ENCODE results near the gene TIMP1.

TIMP1 gene

DNA sequence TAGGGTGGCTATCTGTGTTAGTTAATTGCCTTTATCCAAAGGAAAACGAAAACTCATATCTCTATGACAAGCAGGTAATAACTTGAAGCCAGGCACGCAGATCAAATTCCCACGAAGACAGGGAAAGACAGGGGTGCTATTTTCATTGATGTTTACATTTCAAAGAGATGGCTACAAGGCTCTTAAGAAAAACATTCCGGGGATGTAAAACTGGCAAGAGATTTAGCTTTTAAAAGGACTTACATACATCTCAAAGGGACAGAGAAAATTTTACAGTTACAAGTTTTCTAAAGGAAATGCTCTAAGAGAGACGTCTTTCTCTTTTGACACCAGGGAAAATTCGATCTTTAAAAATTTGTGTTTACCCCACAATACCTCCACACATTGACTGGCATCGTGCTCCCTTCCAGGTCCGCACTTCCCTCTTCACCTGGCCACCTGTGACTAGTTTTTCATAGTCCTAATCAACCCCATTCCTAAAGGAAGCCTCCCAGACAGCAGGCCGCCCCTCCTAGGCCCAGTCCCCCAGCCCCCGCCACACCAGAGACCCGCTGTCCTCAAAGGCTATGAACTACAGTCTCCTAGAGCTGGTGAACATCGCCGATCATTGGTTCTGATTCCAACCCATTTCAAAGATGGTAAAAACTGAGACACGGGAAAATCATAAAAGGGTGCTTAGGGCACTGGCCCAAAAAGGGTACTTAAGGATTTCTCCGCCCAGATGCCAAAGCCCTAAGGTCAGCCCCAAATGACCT lies 21.9 kb upstream of the TIMP1 start:
- peak overlapping the region; percentile 55 for H3K4me3 ChIP-seq (ENCODE audit: low read depth, low read length)
- DNase-seq (ENCODE audit: low read depth): no peak
- TF ChIP-seq, protein P1, sequence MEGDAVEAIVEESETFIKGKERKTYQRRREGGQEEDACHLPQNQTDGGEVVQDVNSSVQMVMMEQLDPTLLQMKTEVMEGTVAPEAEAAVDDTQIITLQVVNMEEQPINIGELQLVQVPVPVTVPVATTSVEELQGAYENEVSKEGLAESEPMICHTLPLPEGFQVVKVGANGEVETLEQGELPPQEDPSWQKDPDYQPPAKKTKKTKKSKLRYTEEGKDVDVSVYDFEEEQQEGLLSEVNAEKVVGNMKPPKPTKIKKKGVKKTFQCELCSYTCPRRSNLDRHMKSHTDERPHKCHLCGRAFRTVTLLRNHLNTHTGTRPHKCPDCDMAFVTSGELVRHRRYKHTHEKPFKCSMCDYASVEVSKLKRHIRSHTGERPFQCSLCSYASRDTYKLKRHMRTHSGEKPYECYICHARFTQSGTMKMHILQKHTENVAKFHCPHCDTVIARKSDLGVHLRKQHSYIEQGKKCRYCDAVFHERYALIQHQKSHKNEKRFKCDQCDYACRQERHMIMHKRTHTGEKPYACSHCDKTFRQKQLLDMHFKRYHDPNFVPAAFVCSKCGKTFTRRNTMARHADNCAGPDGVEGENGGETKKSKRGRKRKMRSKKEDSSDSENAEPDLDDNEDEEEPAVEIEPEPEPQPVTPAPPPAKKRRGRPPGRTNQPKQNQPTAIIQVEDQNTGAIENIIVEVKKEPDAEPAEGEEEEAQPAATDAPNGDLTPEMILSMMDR (IDR thresholded peaks at IDR 0.05; ENCODE audit: insufficient read depth, low read depth, low read length, missing control alignments): no peak

DNA sequence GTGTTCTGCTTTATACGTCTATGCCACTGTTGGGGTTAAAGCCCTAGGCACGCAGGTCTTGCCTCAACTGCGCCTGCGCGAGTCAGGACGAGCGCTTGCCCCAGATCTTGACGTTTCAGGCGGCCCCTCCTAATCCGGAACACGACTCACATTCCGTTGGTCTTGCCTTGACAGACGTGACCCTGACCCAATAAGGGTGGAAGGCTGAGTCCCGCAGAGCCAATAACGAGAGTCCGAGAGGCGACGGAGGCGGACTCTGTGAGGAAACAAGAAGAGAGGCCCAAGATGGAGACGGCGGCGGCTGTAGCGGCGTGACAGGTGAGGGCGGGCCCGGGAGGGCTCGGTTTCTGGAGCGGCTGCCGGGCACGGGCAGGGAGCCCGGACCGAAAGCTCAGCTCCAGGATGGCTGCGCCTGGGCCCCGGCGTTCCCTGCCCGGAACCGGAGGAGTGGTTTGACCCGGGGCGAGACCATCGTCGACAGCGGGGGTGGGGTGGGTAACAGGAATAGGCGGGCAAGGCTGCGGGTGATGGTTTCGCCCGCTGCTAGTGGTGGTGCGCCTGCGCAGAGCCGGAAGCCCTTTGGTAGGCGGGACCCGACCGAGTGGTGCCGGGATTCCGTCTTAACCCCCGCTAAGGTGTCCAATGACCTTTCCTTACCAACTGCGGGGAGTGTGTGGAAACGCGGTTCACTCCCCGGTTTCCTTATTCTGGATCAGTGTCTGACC lies 21.1 kb upstream of the TIMP1 start, which contains the start of gene ARAF:
TSS of gene ARAF (plus strand) at position 272 of the 725 bp plus-strand sequence. CDS start 1,763 bp downstream, outside the sequence.
- TF ChIP-seq, protein P1 (IDR thresholded peaks at IDR 0.05; ENCODE audit: insufficient read depth, low read depth, low read length, missing control alignments): no peak
- DNase-seq (ENCODE audit: low read depth): peak; percentile 99
- peak within 1 kb of the TSS; percentile 90 for H3K4me3 ChIP-seq (ENCODE audit: low read depth, low read length)

DNA sequence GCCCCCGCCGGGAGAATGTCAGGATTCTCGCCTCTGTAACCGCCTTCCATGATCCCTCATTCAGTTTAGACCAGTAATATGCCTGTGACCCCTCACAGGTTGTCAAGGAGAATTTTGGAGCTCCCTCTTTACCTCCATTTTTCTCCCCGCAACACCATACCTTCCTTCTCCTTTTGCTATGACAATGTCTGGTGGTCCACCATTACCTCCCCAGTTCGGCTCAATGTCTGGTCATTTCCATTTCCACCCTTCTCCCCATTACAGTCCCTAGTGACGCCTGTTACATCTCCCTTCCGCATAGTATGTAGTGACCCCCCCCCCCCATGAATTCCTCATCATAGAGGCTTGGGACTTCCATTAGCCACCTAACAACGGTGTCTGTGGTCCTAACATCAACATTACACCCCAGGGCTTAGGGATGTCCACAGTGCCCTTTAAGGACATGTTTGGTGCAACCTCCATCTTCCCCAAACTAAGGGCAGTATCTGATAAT lies 20.5 kb upstream of the TIMP1 start:
- peak overlapping the region; percentile 90 for H3K4me3 ChIP-seq (ENCODE audit: low read depth, low read length)
- DNase-seq (ENCODE audit: low read depth): no peak
- TF ChIP-seq, protein P1 (IDR thresholded peaks at IDR 0.05; ENCODE audit: insufficient read depth, low read depth, low read length, missing control alignments): no peak

DNA sequence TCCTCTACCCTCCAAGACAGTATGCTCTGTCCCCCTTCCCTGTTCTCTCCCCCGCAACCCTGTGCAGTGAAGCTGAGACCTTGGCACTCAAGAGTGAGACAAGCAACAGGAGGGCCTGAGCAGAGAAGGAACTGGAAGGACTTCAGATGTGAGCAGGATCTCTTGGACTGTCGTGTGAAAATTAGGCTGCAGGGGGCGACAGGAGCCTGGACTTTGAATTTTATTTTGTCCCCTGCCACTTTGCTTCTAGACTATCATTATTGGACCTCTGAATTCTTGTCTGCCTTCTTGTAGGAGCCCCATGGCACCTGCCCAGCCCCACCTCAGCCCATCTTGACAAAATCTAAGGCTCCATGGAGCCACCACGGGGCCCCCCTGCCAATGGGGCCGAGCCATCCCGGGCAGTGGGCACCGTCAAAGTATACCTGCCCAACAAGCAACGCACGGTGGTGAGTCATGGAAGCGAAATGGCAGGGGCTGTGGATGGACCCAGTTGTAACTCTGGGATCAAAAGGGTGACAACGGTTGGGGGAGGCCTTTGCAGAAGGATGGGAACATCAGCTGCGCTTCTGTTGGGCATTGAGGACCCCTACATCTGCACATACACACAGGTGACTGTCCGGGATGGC lies 19.5 kb upstream of the TIMP1 start:
- peak; percentile 56 for DNase-seq (ENCODE audit: low read depth)
- TF ChIP-seq, protein P1 (IDR thresholded peaks at IDR 0.05; ENCODE audit: insufficient read depth, low read depth, low read length, missing control alignments): peak; percentile 41
- no peak overlapping the region; the same call in 1 of the 2 replicates for H3K4me3 ChIP-seq (ENCODE audit: low read depth, low read length)

DNA sequence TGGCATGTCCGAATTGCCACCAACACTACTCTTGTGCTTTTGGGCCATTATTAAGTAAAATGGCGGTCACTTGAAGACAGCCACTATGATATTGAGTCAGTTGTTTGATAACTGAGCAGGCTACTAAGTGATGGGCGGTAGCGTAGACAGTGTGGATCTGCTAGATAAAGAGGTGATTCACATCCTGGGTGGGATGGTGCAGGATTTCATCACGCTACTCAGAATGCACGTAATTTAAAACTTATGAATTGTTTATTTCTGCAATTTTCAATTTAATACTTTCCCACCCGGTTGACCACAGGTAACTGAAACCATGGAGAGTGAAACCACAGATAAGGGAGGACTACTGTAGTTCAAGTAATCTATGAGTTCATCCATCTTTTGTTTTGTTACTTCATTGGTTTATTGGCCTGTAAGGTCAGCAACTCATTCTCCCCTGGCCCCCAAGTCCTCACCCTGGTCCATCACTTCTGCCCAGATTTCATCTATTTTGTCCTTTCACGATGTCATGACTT lies 18.4 kb upstream of the TIMP1 start:
- DNase-seq (ENCODE audit: low read depth): no peak
- H3K4me3 ChIP-seq (ENCODE audit: low read depth, low read length): no peak overlapping the region
- TF ChIP-seq, protein P1 (IDR thresholded peaks at IDR 0.05; ENCODE audit: insufficient read depth, low read depth, low read length, missing control alignments): no peak

DNA sequence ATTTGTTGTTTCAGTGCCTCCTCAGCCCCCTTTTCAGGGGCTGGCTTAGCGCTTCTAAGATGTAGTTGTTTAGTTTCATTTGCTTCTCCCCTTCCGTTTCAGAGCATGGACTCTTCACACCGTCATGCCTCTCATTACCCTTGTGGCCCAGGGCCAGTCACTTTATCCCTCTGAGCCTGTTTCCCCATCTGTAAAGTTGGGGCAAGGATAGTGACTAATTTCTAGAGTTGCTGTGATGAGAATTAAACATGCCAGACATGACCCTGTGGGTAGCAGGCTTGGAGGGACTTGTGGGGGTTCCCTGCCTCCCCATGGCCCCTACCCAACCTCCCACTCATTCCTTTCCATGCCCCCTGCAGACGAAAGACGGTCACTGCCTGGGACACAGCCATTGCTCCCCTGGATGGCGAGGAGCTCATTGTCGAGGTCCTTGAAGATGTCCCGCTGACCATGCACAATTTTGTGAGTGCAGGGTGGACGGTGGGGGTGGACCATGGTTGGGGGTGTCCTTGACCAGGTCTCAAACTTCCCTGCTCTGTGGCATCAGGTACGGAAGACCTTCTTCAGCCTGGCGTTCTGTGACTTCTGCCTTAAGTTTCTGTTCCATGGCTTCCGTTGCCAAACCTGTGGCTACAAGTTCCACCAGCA lies 17.7 kb upstream of the TIMP1 start:
- no peak overlapping the region for H3K4me3 ChIP-seq (ENCODE audit: low read depth, low read length)
- TF ChIP-seq, protein P1 (IDR thresholded peaks at IDR 0.05; ENCODE audit: insufficient read depth, low read depth, low read length, missing control alignments): no peak
- peak; percentile 64 for DNase-seq (ENCODE audit: low read depth)
